Cardiac fibroblast (primary cell): ENCODE measurements around the gene GALM.
A peak's percentile ranks its signal among the peaks of the same experiment; 100 is the strongest.

ENCODE experiments used
- DNase-seq, 2 donors: peaks; one replicate each; pipeline versions ENCODE4 v3.0.0 to v3.0.0-alpha.2; 2010; ENCODE audit warnings: low read depth in 2 of 2
- H3K4me3 ChIP-seq, 2 donors: replicated peaks in 1 of 2; 1 replicate in 1 of 2; 2 replicates in 1 of 2; pipeline ENCODE4 v1.5.1; 2011; ENCODE audit warnings: low read depth in 2 of 2, low read length in 2 of 2, mild to moderate bottlenecking in 2 of 2, moderate library complexity in 1 of 2
- CTCF ChIP-seq: IDR thresholded peaks from one replicate; pipeline ENCODE4 v1.5.1; 2011; ENCODE audit warnings: low read depth, mild to moderate bottlenecking, low read length, inconsistent platforms

GALM gene

GRCh38 chr2:38626326-38627035 is 39.4 kb upstream of the GALM start:
- DNase-seq = no peak
- TF ChIP-seq CTCF = no peak

DNA sequence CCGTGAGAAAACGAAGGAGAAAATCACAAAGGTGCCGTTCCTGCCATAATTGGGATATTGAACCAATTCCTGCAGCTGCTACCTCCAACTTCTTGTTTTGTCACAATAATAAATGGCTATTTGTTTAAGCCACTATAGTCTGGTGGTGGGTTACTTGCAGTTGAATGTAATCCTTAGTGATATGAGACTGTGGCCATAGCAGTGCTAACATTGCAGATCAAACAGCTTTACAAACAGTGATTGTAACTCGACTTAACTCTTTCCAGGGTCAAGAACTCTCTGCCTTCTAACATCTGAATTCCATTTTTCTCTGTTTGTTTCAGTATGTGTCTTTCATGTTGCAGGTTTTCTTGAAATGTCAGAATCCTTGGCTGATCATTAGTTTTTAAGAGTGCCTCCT is 38.5 kb upstream of the GALM start:
- H3K4me3 ChIP-seq = no peak overlapping the region
- TF ChIP-seq CTCF = no peak
- DNase-seq = no peak

More at GRCh38 chr2:38626326-38627035, 39.4 kb upstream of the GALM start:
- no peak overlapping the region for H3K4me3 ChIP-seq

- no peak overlapping the region for H3K4me3 ChIP-seq
- TF ChIP-seq CTCF = no peak
- peak in 1 of 2 donors; percentile 36 for DNase-seq
These were observed 36.2 kb upstream of the GALM start for GRCh38 chr2:38629684-38630083.

- H3K4me3 ChIP-seq = no peak overlapping the region
- no peak for TF ChIP-seq CTCF
- no peak for DNase-seq
These were observed 33.9 kb upstream of the GALM start for GRCh38 chr2:38631976-38632375.

GRCh38 chr2:38632980-38633379 is 32.9 kb upstream of the GALM start:
- no peak overlapping the region for H3K4me3 ChIP-seq
- no peak for TF ChIP-seq CTCF
- DNase-seq = no peak

DNA sequence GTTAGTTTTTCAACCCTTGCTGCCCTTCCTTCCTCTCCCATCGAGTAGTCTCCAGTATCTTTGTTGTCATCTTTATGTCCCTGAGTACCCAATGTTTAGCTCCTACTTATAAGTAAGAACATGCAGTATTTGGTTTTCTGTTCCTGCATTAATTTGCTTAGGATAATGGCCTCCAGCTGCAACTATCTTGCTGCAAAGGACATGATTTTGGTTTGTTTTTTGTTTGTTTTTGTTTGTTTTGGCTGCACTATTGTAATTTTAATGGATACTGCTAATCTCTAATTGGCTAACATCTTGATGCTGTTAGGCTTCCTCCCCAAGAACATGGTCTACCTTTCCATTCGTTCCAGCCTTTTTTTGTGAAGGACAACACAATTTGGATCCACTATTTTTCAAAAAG is 32.0 kb upstream of the GALM start:
- DNase-seq = no peak
- TF ChIP-seq CTCF = no peak

GRCh38 chr2:38634684-38635083 is 31.2 kb upstream of the GALM start:
- no peak for TF ChIP-seq CTCF
- DNase-seq = no peak
- H3K4me3 ChIP-seq = no peak overlapping the region

More for the DNA sequence above, 32.0 kb upstream of the GALM start:
- no peak overlapping the region for H3K4me3 ChIP-seq
